ENCODE data around the gene TPSD1. TPM values are rescaled to one million over a fixed set of nuclear protein-coding genes. Genes with fewer than 3 reads are reported as not detected.

The TPSD1 gene
- total and polyA plus RNA-seq, 8 donors = 0.70 to 7.6 (median 4.5) TPM; not detected in 4

- Histone ChIP-seq H3K4me1 (peaks cover 7 to 12% (median 9%) of the 10 kb centered on the region in 4 donors), H3K27me3 (peaks cover 3 to 71% (median 22%) of the 10 kb centered on the region in 3 donors), H3K36me3 (no peaks in the 10 kb centered on the region), H3K4me3 (no peak overlapping the region), H3K27ac (no peak overlapping the region), H3K9me3 (no peaks in the 10 kb centered on the region)
- intact Hi-C loops (cut with DNase I; ENCODE audit: low total_unique reads) = no loop called here
- TF ChIP-seq POLR2A (IDR thresholded peaks at IDR 0.05) (no peak), EP300 (IDR thresholded peaks at IDR 0.05) (no peak), CTCF (IDR thresholded peaks at IDR 0.05) (no peak), POLR2AphosphoS5 (IDR thresholded peaks at IDR 0.05) (no peak)
- no peak for DNase-seq
- 48 to 67% (median 56%) methylated on average over 8 to 9 of the region's 9 CpGs for WGBS, 5 donors
Measured at GRCh38 chr16:1272453-1273198, 16.8 kb downstream of the TPSD1 start.

GRCh38 chr16:1273816-1274215, 17.9 kb downstream of the TPSD1 start:
- TF ChIP-seq POLR2AphosphoS5 (IDR thresholded peaks at IDR 0.05) = no peak
- no peak for TF ChIP-seq POLR2A (IDR thresholded peaks at IDR 0.05)
- no peak for TF ChIP-seq CTCF (IDR thresholded peaks at IDR 0.05)
- TF ChIP-seq EP300 (IDR thresholded peaks at IDR 0.05) = no peak
- Histone ChIP-seq H3K4me3 (no peak overlapping the region), H3K9me3 (no peaks in the 10 kb centered on the region), H3K27ac (no peak overlapping the region), H3K4me1 (peaks cover 7 to 12% (median 9%) of the 10 kb centered on the region in 4 donors), H3K36me3 (no peaks in the 10 kb centered on the region), H3K27me3 (peaks cover 3 to 83% (median 34%) of the 10 kb centered on the region in 3 donors)
- no peak for DNase-seq
- WGBS, 5 donors = 86 to 92% (median 89%) methylated on average over 12 to 15 of the region's 15 CpGs
- intact Hi-C loops (cut with DNase I; ENCODE audit: low total_unique reads) = no loop called here

DNA sequence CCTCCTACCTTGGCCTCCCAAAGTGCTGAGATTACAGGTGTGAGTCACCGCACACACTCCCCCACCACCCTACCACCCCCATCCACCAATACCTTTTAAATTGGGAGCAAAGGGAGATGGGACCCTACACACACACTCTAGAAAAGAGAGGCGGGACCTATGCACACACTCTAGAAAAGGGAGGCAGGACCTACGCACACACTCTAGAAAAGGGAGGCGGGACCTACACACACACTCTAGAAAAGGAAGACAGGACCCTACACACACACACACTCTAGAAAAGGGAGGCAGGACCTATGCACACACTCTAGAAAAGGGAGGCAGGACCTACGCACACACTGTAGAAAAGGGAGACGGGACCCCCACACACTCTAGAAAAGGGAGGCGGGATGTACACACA, 18.9 kb downstream of the TPSD1 start:
- intact Hi-C loops (cut with DNase I; ENCODE audit: low total_unique reads) = no loop called here
- no peak for DNase-seq
- no peaks in the 10 kb centered on the region for H3K9me3 ChIP-seq
- peaks cover 3 to 87% (median 40%) of the 10 kb centered on the region in 3 donors for H3K27me3 ChIP-seq
- TF ChIP-seq POLR2A (IDR thresholded peaks at IDR 0.05) (no peak), POLR2AphosphoS5 (IDR thresholded peaks at IDR 0.05) (no peak), EP300 (IDR thresholded peaks at IDR 0.05) (no peak), CTCF (IDR thresholded peaks at IDR 0.05) (no peak)
- no peaks in the 10 kb centered on the region for H3K36me3 ChIP-seq
- 85 to 95% (median 93%) methylated on average over 7 of the region's 7 CpGs for WGBS, 5 donors
- no peak overlapping the region for H3K4me3 ChIP-seq
- H3K4me1 ChIP-seq = peaks cover 7 to 12% (median 9%) of the 10 kb centered on the region in 4 donors
- H3K27ac ChIP-seq = no peak overlapping the region

- H3K9me3 ChIP-seq = no peaks in the 10 kb centered on the region
- peaks cover 3 to 91% (median 40%) of the 10 kb centered on the region in 3 donors for H3K27me3 ChIP-seq
- no peak overlapping the region for H3K27ac ChIP-seq
- no peak overlapping the region for H3K4me3 ChIP-seq
- no peak for DNase-seq
- no peaks in the 10 kb centered on the region for H3K36me3 ChIP-seq
- H3K4me1 ChIP-seq = peaks cover 7 to 12% (median 9%) of the 10 kb centered on the region in 4 donors
- WGBS, 5 donors = 60 to 69% (median 64%) methylated on average over 18 to 30 of the region's 30 CpGs
- no peak for TF ChIP-seq CTCF (IDR thresholded peaks at IDR 0.05)
- no peak for TF ChIP-seq EP300 (IDR thresholded peaks at IDR 0.05)
- TF ChIP-seq POLR2A (IDR thresholded peaks at IDR 0.05) = no peak
- no peak for TF ChIP-seq POLR2AphosphoS5 (IDR thresholded peaks at IDR 0.05)
- intact Hi-C loops (cut with DNase I; ENCODE audit: low total_unique reads) = no loop called here
Measured at GRCh38 chr16:1275791-1276579, 20.1 kb downstream of the TPSD1 start.

Measured in stomach (tissue), 9 donors.